A673 (cell line): ENCODE data around the gene KIAA1549.

Experiments used
- EZH2 ChIP-seq: fragments of 200-600 bp; sonication (generic); IDR thresholded peaks from 2 replicates; pipeline ENCODE4 v1.6.1; 2017; ENCODE audit warnings: borderline replicate concordance, low read depth, mild to moderate bottlenecking, mixed read lengths, antibody characterized with exemption, low read length; ENCODE audit not compliant: poor library complexity, severe bottlenecking
- TF ChIP-seq, protein P1 (sequence below): fragments of 300-800, 200-600 bp; sonication (generic); conservative IDR thresholded peaks from 2 replicates; pipeline ENCODE4 v1.5.1; 2017; ENCODE audit warnings: low read depth, mild to moderate bottlenecking, antibody characterized with exemption, low read length, moderate library complexity, mixed read lengths

DNA sequence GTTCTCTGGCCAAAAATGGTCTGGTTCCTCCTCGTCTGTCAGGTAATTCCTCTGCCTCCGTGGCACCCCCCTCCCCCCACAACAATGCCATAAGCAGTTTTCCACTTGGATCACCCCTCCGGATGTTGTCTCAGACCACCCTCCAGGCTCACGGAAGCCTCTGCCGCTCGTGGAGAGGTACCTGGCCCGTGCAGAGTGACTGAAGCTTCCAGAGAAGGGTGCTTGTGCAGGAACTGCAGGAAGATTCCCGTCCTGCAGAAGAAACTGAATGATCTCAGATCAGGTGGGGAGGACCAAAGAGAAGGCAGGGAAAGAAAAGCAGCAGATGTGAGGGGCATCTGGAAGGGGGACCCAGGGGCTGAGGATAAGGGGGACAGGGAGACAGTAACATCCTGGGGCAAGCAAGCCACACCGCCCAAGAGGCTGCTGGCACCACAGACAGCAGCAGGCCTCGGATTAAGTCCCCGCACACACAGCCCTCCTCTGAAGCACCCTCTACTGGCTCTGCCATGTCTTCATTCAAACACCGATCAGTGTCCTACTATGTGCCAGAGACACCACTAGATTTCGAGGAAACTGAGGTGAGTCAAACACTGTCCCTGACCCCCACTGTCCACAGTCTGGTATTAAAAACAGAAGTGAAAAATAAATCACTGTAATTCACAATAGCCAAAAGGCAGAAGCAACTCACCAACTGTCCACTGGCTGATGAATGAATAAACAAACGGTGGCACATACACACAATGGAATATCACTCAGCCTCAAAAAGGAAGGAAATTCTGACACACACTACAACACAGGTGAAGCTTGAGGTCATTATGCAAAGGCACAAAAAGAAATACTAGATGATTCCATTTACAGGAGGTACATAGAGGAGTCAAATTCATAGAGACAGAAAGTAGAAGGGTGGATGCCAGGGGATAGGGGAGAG is 26.4 kb downstream of the KIAA1549 start:
- TF ChIP-seq, protein P1, sequence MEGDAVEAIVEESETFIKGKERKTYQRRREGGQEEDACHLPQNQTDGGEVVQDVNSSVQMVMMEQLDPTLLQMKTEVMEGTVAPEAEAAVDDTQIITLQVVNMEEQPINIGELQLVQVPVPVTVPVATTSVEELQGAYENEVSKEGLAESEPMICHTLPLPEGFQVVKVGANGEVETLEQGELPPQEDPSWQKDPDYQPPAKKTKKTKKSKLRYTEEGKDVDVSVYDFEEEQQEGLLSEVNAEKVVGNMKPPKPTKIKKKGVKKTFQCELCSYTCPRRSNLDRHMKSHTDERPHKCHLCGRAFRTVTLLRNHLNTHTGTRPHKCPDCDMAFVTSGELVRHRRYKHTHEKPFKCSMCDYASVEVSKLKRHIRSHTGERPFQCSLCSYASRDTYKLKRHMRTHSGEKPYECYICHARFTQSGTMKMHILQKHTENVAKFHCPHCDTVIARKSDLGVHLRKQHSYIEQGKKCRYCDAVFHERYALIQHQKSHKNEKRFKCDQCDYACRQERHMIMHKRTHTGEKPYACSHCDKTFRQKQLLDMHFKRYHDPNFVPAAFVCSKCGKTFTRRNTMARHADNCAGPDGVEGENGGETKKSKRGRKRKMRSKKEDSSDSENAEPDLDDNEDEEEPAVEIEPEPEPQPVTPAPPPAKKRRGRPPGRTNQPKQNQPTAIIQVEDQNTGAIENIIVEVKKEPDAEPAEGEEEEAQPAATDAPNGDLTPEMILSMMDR, result no peak
- TF ChIP-seq EZH2, result no peak
